ENCODE results near the gene RTP3.

Gene RTP3

GRCh38 chr3:46497556-46498265, at the start of gene RTP3:
Gene RTP3, plus strand, starts transcription at chr3:46497976. Its CDS starts 87 bp downstream, at chr3:46498063.
- no peak for DNase-seq

GRCh38 chr3:46448721-46449120, 49.1 kb upstream of the RTP3 start:
- DNase-seq = no peak

- no peak for DNase-seq
Measured at GRCh38 chr3:46449755-46450552, 47.8 kb upstream of the RTP3 start.

GRCh38 chr3:46453526-46454208, 44.1 kb upstream of the RTP3 start:
- no peak for DNase-seq

- no peak for DNase-seq
Measured at GRCh38 chr3:46454209-46454595, 43.6 kb upstream of the RTP3 start.

- DNase-seq = no peak
Measured at GRCh38 chr3:46454606-46455005, 43.2 kb upstream of the RTP3 start.

- DNase-seq = no peak
Measured at GRCh38 chr3:46455231-46456115, 42.3 kb upstream of the RTP3 start.

- no peak for DNase-seq
Measured at GRCh38 chr3:46456118-46456517, 41.7 kb upstream of the RTP3 start.

- DNase-seq = no peak
Measured at GRCh38 chr3:46460051-46460450, 37.7 kb upstream of the RTP3 start.

- DNase-seq = no peak
Measured at GRCh38 chr3:46462111-46462510, 35.7 kb upstream of the RTP3 start.

GRCh38 chr3:46462511-46462910, 35.3 kb upstream of the RTP3 start:
- no peak for DNase-seq

GRCh38 chr3:46463120-46463867, 34.5 kb upstream of the RTP3 start:
- DNase-seq = no peak

GRCh38 chr3:46463868-46464241, 33.9 kb upstream of the RTP3 start:
- no peak for DNase-seq

- no peak for DNase-seq
Measured at GRCh38 chr3:46464326-46465195, 33.2 kb upstream of the RTP3 start, which contains the start of gene LTF. Gene LTF, minus strand, starts transcription at chr3:46464905. Its CDS starts 38 bp downstream, at chr3:46464867.

GRCh38 chr3:46465196-46465520, 32.6 kb upstream of the RTP3 start:
- no peak for DNase-seq

GRCh38 chr3:46466273-46466672, 31.5 kb upstream of the RTP3 start:
- DNase-seq = no peak

GRCh38 chr3:46466871-46467403, 30.8 kb upstream of the RTP3 start:
- DNase-seq = no peak

- no peak for DNase-seq
Measured at GRCh38 chr3:46467562-46467961, 30.2 kb upstream of the RTP3 start.

- DNase-seq = no peak
Measured at GRCh38 chr3:46468753-46469600, 28.8 kb upstream of the RTP3 start.
